Measurements from ENCODE around the gene KLHL26. TPM values are rescaled to one million over a fixed set of nuclear protein-coding genes. Genes with fewer than 3 reads are reported as not detected.

Gene KLHL26
- total and polyA plus RNA-seq, 4 donors, result 2.3 to 5.9 (median 2.4) TPM

- Histone ChIP-seq H3K9me3 (ENCODE audit: control insufficient read depth in 4 of 4, low read length in 3 of 4) (no peaks in the 10 kb centered on the region), H3K9ac (ENCODE audit: low read depth in 1 of 2, low read length in 2 of 2) (peak overlapping the region in 1 of 2 donors; percentile 51), H3K27me3 (ENCODE audit: control insufficient read depth in 4 of 4, insufficient read depth in 4 of 4, low read length in 3 of 4) (no peaks in the 10 kb centered on the region), H3K27ac (ENCODE audit: low read depth in 1 of 2, low read length in 2 of 2) (peak overlapping the region in 1 of 2 donors; percentile 1), H3K4me3 (ENCODE audit: low read depth in 1 of 3, low read length in 3 of 3) (peak overlapping the region; percentile 53 to 81 (median 54)), H3K4me1 (ENCODE audit: control insufficient read depth in 4 of 4, insufficient read depth in 4 of 4, low read length in 3 of 4) (peaks cover 2 to 26% (median 14%) of the 10 kb centered on the region in 4 donors), H3K36me3 (ENCODE audit: control insufficient read depth in 4 of 4, insufficient read depth in 3 of 4, low read depth in 1 of 4, low read length in 3 of 4) (no peaks in the 10 kb centered on the region)
- DNase-seq (ENCODE audit: low spot score), result no peak
- WGBS, result 21% methylated on average over 16 of the region's 16 CpGs
- TF ChIP-seq HNF4A (conservative IDR thresholded peaks at IDR 0.05) (no peak), RAD21 (IDR thresholded peaks at IDR 0.05) (no peak), SP1 (IDR thresholded peaks at IDR 0.05) (no peak), ATF3 (IDR thresholded peaks at IDR 0.05) (no peak), FOXA1 (IDR thresholded peaks at IDR 0.05) (no peak), FOXA2 (IDR thresholded peaks at IDR 0.05) (no peak)
Measured at GRCh38 chr19:18683958-18684641, 47.3 kb downstream of the KLHL26 start.

DNA sequence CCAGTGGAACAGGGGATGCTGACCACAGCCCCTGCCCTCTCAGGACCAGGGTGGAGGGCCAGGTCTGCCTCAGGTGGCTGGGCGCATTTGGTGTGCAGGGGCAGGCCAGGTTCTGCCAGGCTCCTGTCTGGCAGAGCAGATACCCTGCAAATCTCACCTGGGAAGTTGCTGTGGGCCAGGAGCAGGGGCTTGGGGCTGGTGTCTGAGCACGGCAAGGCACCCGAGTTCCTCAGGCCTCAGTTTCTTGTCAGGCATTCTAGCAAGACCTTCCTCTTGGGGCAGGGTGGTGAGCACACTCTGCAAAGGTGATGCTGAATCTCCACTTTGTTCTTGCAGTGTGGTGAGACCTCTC, 47.8 kb downstream of the KLHL26 start:
- no peak for DNase-seq (ENCODE audit: low spot score)
- H3K4me3 ChIP-seq (ENCODE audit: low read depth in 1 of 3, low read length in 3 of 3), result no peak overlapping the region
- H3K27me3 ChIP-seq (ENCODE audit: control insufficient read depth in 4 of 4, insufficient read depth in 4 of 4, low read length in 3 of 4), result no peaks in the 10 kb centered on the region
- no peak for TF ChIP-seq HNF4G (IDR thresholded peaks at IDR 0.05)
- TF ChIP-seq JUND (IDR thresholded peaks at IDR 0.05), result no peak
- no peak for TF ChIP-seq SP1 (IDR thresholded peaks at IDR 0.05)
- TF ChIP-seq RAD21 (IDR thresholded peaks at IDR 0.05), result no peak
- TF ChIP-seq CTCF (IDR thresholded peaks at IDR 0.05; ENCODE audit: low read depth, low read length, missing input control), result no peak
- TF ChIP-seq, protein P1, sequence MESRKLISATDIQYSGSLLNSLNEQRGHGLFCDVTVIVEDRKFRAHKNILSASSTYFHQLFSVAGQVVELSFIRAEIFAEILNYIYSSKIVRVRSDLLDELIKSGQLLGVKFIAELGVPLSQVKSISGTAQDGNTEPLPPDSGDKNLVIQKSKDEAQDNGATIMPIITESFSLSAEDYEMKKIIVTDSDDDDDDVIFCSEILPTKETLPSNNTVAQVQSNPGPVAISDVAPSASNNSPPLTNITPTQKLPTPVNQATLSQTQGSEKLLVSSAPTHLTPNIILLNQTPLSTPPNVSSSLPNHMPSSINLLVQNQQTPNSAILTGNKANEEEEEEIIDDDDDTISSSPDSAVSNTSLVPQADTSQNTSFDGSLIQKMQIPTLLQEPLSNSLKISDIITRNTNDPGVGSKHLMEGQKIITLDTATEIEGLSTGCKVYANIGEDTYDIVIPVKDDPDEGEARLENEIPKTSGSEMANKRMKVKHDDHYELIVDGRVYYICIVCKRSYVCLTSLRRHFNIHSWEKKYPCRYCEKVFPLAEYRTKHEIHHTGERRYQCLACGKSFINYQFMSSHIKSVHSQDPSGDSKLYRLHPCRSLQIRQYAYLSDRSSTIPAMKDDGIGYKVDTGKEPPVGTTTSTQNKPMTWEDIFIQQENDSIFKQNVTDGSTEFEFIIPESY (IDR thresholded peaks at IDR 0.05), result no peak
- no peak for TF ChIP-seq NR2F2 (IDR thresholded peaks at IDR 0.05)
- TF ChIP-seq YY1 (IDR thresholded peaks at IDR 0.05), result no peak
- TF ChIP-seq RXRA (IDR thresholded peaks at IDR 0.05), result no peak
- no peak for TF ChIP-seq FOXA1 (IDR thresholded peaks at IDR 0.05)
- no peak for TF ChIP-seq REST (IDR thresholded peaks at IDR 0.05)
- no peak for TF ChIP-seq MAX (IDR thresholded peaks at IDR 0.05)
- no peak for TF ChIP-seq TAF1 (conservative IDR thresholded peaks at IDR 0.05)
- no peak for TF ChIP-seq HNF4A (conservative IDR thresholded peaks at IDR 0.05)
- no peak overlapping the region for H3K27ac ChIP-seq (ENCODE audit: low read depth in 1 of 2, low read length in 2 of 2)
- H3K9ac ChIP-seq (ENCODE audit: low read depth in 1 of 2, low read length in 2 of 2), result no peak overlapping the region
- WGBS, result 95% methylated on average over 3 of the region's 3 CpGs
- H3K36me3 ChIP-seq (ENCODE audit: control insufficient read depth in 4 of 4, insufficient read depth in 3 of 4, low read depth in 1 of 4, low read length in 3 of 4), result no peaks in the 10 kb centered on the region
- H3K4me1 ChIP-seq (ENCODE audit: control insufficient read depth in 4 of 4, insufficient read depth in 4 of 4, low read length in 3 of 4), result peaks cover 2 to 26% (median 14%) of the 10 kb centered on the region in 4 donors
- no peaks in the 10 kb centered on the region for H3K9me3 ChIP-seq (ENCODE audit: control insufficient read depth in 4 of 4, low read length in 3 of 4)

All from liver (tissue), 9 donors.